Measurements from ENCODE around the gene PRKCE.

GRCh38 chr2:45904946-45905631, 253.6 kb downstream of the PRKCE start:
- TF ChIP-seq POLR2A (IDR thresholded peaks at IDR 0.05), result no peak
- no peak for TF ChIP-seq CTCF (IDR thresholded peaks at IDR 0.05)
